GM12874 (cell line): ENCODE data around the gene ZNF124.

Experiments
- TF ChIP-seq, protein P1 (sequence below): IDR thresholded peaks from 2 replicates; pipeline ENCODE4 v1.5.1; 2011; ENCODE audit warnings: low read depth, mild to moderate bottlenecking, control low read depth, low read length, moderate library complexity; ENCODE audit not compliant: insufficient read depth

The ZNF124 gene

DNA sequence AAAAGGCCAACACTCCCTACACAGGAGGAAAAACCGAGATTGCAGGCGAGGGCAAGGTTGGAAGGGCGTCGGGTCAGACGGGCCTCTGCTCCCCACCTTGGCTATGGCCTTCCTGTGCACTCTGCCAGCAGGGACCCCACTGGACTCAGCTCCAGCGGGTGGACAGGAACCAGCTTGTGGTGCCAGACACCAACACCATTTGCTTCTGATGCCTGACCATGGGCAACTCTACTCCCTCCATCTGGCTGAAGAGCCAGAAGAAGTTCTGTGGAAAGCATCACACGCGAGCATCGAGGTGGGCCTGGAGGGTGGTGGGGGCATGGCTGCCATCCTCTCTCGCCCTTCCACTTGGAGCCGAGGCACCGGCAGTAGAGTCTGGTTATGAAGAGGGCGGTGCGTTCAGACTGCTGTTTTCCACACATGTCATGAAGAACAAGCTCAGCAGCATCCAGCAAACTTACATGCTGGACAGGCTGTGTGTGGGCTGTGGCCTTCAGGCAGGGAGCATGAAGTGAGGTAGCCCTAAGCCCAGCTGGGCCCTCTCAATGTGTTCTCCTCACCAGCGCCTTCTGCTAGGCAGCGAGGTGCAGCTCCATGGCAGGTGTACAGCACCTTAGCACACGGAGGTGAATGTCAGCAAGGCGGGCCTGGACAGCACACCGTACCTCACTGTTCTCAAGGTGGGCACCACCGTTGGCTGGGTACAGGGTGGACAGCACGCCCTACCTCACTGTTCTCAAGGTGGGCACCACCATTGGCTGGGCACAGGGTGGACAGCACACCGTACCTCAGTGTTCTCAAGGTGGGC is 52.0 kb downstream of the ZNF124 start:
- TF ChIP-seq, protein P1, sequence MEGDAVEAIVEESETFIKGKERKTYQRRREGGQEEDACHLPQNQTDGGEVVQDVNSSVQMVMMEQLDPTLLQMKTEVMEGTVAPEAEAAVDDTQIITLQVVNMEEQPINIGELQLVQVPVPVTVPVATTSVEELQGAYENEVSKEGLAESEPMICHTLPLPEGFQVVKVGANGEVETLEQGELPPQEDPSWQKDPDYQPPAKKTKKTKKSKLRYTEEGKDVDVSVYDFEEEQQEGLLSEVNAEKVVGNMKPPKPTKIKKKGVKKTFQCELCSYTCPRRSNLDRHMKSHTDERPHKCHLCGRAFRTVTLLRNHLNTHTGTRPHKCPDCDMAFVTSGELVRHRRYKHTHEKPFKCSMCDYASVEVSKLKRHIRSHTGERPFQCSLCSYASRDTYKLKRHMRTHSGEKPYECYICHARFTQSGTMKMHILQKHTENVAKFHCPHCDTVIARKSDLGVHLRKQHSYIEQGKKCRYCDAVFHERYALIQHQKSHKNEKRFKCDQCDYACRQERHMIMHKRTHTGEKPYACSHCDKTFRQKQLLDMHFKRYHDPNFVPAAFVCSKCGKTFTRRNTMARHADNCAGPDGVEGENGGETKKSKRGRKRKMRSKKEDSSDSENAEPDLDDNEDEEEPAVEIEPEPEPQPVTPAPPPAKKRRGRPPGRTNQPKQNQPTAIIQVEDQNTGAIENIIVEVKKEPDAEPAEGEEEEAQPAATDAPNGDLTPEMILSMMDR = no peak

DNA sequence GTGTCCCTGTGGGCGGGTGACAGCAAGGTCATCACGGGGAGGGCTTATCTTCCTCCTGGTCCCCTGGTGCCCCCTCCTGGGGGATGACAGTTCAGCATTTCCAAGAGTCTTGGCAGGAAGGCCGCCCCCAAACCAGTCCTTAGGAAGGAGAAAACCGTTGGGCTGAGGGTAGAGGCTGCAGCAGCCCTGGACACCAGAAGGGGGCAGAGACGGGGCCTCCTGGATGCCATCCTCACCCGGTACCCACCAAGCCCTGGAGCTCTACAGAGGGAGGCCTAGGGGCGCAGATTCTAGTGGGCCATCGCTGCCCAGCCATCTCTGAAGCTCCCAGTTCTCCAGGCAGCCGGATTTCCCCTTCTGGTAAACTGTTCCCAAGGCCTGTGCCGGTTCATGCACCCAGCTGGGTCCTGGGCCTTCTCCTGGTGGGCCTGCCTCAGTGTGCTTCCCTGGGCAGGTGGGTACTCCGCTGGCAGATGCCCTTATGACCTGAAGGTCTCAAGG is 52.8 kb downstream of the ZNF124 start:
- TF ChIP-seq, protein P1 = peak; percentile 28; the same call in 1 of the 2 replicates

DNA sequence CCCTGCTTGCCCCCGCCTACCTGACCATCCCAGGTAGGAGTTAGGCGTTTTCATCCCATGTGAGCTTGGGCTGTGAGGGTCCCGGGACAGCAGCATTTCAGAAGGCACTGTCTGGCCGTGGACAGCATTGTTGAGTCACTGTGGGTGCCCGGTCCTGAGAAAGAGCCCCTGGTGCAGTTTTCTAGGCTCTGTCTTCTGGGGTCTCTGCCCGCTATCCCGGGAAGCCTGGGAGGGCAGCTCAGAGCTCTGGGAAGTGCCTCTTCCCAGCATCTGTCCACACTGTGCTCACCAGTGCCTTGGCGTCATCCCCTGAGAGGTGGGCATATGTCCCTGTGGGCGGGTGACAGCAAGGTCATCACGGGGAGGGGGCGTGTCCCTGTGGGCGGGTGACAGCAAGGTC is 56.3 kb downstream of the ZNF124 start:
- TF ChIP-seq, protein P1 = no peak

DNA sequence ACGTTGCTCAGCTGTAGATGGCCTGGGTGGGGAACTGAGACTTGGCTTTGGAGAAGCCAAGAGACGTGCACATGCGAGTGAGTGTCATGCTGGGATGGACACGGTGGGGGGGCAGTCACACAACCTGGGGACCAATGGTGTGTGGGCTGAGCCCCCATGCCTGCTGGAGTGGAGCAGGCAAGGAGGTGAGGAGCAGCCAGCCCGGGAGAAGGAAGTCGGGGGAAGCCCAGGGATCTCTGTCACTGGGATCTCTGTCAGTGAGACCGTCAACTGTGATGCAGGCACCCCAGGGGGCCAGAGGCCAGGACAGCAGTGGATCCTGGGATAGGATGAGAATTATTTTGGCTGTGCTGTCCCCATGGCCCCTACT is 56.7 kb downstream of the ZNF124 start:
- TF ChIP-seq, protein P1 = no peak

DNA sequence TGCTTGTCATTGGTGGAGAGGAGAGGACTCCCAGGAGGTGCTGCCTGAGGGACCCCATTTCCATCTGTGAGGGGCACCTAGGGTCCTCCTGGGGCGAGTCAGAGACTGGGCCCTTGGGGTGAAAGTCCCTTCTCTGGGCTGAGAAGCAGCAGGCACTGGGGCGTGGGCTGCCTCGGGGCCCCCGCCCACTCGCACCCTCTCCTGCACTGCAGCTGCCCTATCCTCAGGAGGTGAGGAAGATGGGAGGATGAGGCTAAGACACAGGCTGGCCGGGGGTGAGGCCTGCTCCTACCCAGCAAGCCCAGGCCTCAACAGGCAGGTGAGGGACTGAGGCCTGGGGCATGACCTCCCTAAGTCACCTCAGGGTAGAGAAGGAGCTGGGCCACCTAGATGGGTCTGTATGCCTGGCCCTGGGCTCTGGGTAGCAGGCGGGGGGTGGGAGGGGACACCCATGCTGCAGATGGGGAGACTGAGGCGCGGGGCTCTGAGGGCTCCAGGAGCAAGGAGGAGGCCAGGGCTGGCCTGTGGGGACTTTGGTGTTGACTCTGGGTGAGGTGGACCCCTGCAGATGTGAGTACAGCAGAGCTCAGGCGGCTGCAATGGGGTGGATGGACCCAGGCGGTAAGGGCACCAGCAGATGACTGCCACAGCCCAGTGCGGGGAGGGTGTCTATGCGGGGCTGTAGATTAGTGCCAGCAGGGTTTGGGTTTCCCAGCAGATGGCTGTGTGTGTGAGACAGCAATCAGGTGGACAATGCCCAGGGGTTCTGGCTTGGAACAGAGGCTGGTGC is 57.3 kb downstream of the ZNF124 start:
- TF ChIP-seq, protein P1 = no peak

DNA sequence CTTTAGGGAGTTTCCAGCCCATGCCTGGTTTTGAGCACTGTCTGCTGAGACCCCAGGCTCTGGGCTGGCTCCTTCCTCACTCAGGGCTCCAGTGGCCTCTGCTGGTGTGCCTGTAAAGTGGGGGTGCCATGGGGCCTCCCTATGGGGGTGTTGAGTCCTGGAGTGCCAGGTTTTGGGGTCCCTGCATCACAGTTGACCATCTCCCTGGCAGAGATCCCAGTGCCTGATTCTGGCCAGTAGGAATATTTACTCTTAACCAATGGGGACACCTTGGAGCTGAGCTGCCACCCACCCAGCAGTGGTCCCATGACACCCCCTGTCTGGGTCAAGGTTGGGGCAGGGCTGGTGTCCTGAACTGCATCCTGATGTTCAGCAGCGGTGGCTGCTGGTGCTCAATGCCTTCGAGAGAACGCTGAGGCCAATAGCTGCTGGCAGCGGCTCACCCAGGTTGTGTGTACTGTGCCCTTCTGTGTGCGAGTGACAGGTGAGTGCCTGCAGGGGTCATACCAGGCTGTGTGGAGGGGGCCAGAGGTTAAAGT is 58.0 kb downstream of the ZNF124 start:
- TF ChIP-seq, protein P1 = no peak

DNA sequence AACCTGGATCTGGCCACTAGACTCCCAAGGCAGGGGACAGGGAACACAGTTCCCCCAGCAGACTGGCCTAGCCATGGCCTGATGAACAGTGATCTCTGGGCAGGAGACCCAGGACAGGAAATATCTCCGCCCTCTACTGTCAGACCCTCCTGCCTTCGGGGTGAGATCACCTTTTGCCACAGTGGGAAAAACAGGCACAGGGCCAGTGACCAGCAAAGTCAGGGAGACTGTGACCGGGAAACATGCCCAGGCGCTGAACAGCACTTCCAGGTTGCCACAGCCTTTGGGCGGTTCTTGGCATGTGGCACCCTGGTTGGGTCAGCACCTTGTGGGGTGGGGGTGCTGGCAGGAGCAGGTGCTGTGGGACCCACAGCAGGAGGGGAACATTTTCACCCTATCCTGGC is 58.7 kb downstream of the ZNF124 start:
- TF ChIP-seq, protein P1 = no peak
